NB4 (cell line): ENCODE measurements around the gene CLEC17A.
A peak's percentile ranks its signal among the peaks of the same experiment; 100 is the strongest.
"Not testable (repeated sequence)": the region's sequence is repeated elsewhere in the genome, so short reads cannot be mapped to it uniquely, and the experiment has no call there.

Experiments
- POLR2A ChIP-seq: IDR thresholded peaks from 2 replicates; pipeline ENCODE4 v1.6.1; 2011; ENCODE audit warnings: mild to moderate bottlenecking; ENCODE audit not compliant: insufficient read length; ENCODE audit errors: extremely low read depth
- TF ChIP-seq, protein P1 (sequence below): IDR thresholded peaks from one replicate; pipeline ENCODE4 v1.5.1; 2012; ENCODE audit warnings: low read depth, low read length

DNA sequence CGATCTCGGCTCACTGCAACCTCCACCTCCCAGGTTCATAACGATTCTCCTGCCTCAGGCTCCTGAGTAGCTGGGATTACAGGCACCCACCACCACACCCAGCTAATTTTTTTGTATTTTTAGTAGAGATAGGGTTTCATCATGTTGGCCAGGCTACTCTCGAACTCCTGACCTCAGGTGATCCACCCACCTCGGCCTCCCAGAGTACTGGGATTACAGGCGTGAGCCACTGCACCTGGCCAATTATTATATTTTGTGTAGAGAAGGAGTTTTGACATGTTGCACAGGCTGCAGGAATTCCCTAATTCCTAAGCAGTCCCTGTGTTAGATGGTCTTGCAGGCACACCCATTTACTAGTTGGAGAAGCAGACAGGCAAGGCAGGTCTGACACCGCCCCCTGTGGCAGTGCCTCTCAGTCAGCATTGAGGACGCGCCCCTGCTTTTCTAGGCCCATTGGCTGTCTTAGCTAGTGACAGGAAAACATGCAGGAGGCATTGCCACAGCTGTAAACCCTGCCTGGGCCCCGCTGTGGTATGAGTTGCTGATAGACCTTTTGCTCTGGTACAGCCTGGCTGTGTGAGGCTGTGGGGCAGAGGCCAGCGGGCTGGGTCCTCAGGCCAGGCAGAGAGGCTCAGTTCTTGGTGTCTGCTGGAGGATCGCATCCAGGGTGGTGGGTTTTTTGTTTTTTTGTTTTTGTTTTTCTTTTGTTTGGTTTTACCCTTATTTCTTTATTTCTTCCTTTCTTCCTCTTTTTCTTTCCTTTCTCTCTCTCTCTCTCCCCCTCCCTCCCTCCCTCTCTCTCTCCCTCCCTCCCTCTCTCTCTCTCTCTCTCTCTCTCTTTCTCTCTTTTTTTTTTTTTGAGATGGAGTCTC lies 31.5 kb upstream of the CLEC17A start:
- TF ChIP-seq, protein P1, sequence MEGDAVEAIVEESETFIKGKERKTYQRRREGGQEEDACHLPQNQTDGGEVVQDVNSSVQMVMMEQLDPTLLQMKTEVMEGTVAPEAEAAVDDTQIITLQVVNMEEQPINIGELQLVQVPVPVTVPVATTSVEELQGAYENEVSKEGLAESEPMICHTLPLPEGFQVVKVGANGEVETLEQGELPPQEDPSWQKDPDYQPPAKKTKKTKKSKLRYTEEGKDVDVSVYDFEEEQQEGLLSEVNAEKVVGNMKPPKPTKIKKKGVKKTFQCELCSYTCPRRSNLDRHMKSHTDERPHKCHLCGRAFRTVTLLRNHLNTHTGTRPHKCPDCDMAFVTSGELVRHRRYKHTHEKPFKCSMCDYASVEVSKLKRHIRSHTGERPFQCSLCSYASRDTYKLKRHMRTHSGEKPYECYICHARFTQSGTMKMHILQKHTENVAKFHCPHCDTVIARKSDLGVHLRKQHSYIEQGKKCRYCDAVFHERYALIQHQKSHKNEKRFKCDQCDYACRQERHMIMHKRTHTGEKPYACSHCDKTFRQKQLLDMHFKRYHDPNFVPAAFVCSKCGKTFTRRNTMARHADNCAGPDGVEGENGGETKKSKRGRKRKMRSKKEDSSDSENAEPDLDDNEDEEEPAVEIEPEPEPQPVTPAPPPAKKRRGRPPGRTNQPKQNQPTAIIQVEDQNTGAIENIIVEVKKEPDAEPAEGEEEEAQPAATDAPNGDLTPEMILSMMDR: peak; percentile 56
- TF ChIP-seq POLR2A: not testable (repeated sequence)
